ENCODE data around the gene LRP6. TPM values are rescaled to one million over a fixed set of nuclear protein-coding genes. Genes with fewer than 3 reads are reported as not detected.

LRP6 gene
- total RNA-seq, 2 donors from 2014 or later: 0.61 to 3.9 TPM

Other genes starting within 250 kb of the LRP6 start
- 1 to 10 TPM; 3.0 to 3.8 TPM for gene BCL2L14, start 196.1 kb downstream of the LRP6 start, total RNA-seq
- under 1 TPM; 0.63 to 0.74 TPM for gene MANSC1, start 83.2 kb upstream of the LRP6 start, total RNA-seq
- 10 to 100 TPM; 26.1 to 43.8 TPM for gene BORCS5, start 90.0 kb upstream of the LRP6 start, total RNA-seq

Data from activated T-helper 17 cell treated with anti-CD3 and anti-CD28 coated beads, Interleukin-2, amount 50 U/mL, for 72 hours (primary cell).